HG03175 (cell line): Measurements from ENCODE around the gene TIGD3.

Experiments
- ATAC-seq: cut with Tn5 transposase; IDR thresholded peaks from one replicate; pipeline ENCODE4 v1.9.1; 2021; ENCODE audit warnings: mild to moderate bottlenecking, moderate library complexity; ENCODE audit not compliant: unreplicated experiment

The TIGD3 gene

GRCh38 chr11:65404638-65405339, 50.2 kb downstream of the TIGD3 start:
- no peak for ATAC-seq
